ENCODE data around the gene IRS1. TPM values are rescaled to one million over a fixed set of nuclear protein-coding genes. Genes with fewer than 3 reads are reported as not detected.

The IRS1 gene
- total RNA-seq, 1 experiment from 2014 or later = 38.8 TPM

- Histone ChIP-seq H3K9me3 (ENCODE audit: low read length) (no peaks in the 10 kb centered on the region), H3K9me2 (replicated peaks; ENCODE audit: low read length) (no peaks in the 10 kb centered on the region), H3K4me1 (ENCODE audit: insufficient read depth, low read length) (peaks cover 5% of the 10 kb centered on the region; the same call in 1 of the 2 replicates), H3K4me3 (ENCODE audit: low read length) (no peak overlapping the region), H2AFZ (ENCODE audit: low read length) (no peak overlapping the region), H3K27ac (ENCODE audit: low read length) (no peak overlapping the region), H3K4me2 (ENCODE audit: low read length) (no peak overlapping the region), H4K20me1 (ENCODE audit: low read length) (no peaks in the 10 kb centered on the region), H3K79me2 (ENCODE audit: low read length) (no peaks in the 10 kb centered on the region), H3K9ac (ENCODE audit: low read length) (no peak overlapping the region), H3K36me3 (ENCODE audit: low read depth, low read length) (no peaks in the 10 kb centered on the region), H3K27me3 (ENCODE audit: low read length) (no peaks in the 10 kb centered on the region), H3F3A (ENCODE audit: low read length, unreplicated experiment) (no peaks in the 10 kb centered on the region)
- TF ChIP-seq EZH2phosphoT487 (IDR thresholded peaks at IDR 0.05; ENCODE audit: borderline replicate concordance, low read length) = no peak
- TF ChIP-seq CTCF (conservative IDR thresholded peaks at IDR 0.05; ENCODE audit: low read depth, low read length) = no peak
- TF ChIP-seq EZH2 (IDR thresholded peaks at IDR 0.05; ENCODE audit: low read length, unreplicated experiment) = no peak
- DNase-seq (no peak), ATAC-seq (no peak)
- BruUV-seq (replicated peaks) = no TSS peak
- ChIA-PET CTCF (no interaction called here), POLR2A (ENCODE audit: unreplicated experiment) (no interaction called here)
- intact Hi-C loops (cut with micrococcal nuclease) = no loop called here
Observed at GRCh38 chr2:226694586-226695284, 104.9 kb downstream of the IRS1 start.

GRCh38 chr2:226694149-226694548 lies 105.5 kb downstream of the IRS1 start:
- Histone ChIP-seq H4K20me1 (ENCODE audit: low read length) (no peaks in the 10 kb centered on the region), H3K4me2 (ENCODE audit: low read length) (no peak overlapping the region), H3K4me1 (ENCODE audit: insufficient read depth, low read length) (peaks cover 5% of the 10 kb centered on the region; the same call in 1 of the 2 replicates), H3K36me3 (ENCODE audit: low read depth, low read length) (no peaks in the 10 kb centered on the region), H3K27ac (ENCODE audit: low read length) (no peak overlapping the region), H3F3A (ENCODE audit: low read length, unreplicated experiment) (no peaks in the 10 kb centered on the region), H3K9me2 (replicated peaks; ENCODE audit: low read length) (no peaks in the 10 kb centered on the region), H3K79me2 (ENCODE audit: low read length) (no peaks in the 10 kb centered on the region), H2AFZ (ENCODE audit: low read length) (no peak overlapping the region), H3K4me3 (ENCODE audit: low read length) (no peak overlapping the region), H3K9ac (ENCODE audit: low read length) (no peak overlapping the region), H3K9me3 (ENCODE audit: low read length) (no peaks in the 10 kb centered on the region), H3K27me3 (ENCODE audit: low read length) (no peaks in the 10 kb centered on the region)
- DNase-seq (no peak), ATAC-seq (no peak)
- POLR2A ChIA-PET (ENCODE audit: unreplicated experiment) = no interaction called here
- intact Hi-C loops (cut with micrococcal nuclease) = no loop called here
- CTCF ChIA-PET = interaction anchor here (0.6 kb wide), 1 partner anchor 108 kb away, joined by 3 read pairs; no protein-coding TSS in a partner anchor
- BruUV-seq (replicated peaks) = no TSS peak
- no peak for TF ChIP-seq EZH2phosphoT487 (IDR thresholded peaks at IDR 0.05; ENCODE audit: borderline replicate concordance, low read length)

- no TSS peak for BruUV-seq (replicated peaks)
Observed at GRCh38 chr2:226693521-226693920, 106.1 kb downstream of the IRS1 start.

More at GRCh38 chr2:226693521-226693920, 106.1 kb downstream of the IRS1 start:
- Histone ChIP-seq H3K4me2 (ENCODE audit: low read length) (no peak overlapping the region), H3K36me3 (ENCODE audit: low read depth, low read length) (no peaks in the 10 kb centered on the region), H3K79me2 (ENCODE audit: low read length) (no peaks in the 10 kb centered on the region), H3K4me3 (ENCODE audit: low read length) (no peak overlapping the region), H3K27ac (ENCODE audit: low read length) (no peak overlapping the region), H3K9me2 (replicated peaks; ENCODE audit: low read length) (no peaks in the 10 kb centered on the region), H4K20me1 (ENCODE audit: low read length) (no peaks in the 10 kb centered on the region), H3K27me3 (ENCODE audit: low read length) (no peaks in the 10 kb centered on the region), H3K4me1 (ENCODE audit: insufficient read depth, low read length) (peaks cover 5% of the 10 kb centered on the region; the same call in 1 of the 2 replicates), H2AFZ (ENCODE audit: low read length) (no peak overlapping the region), H3K9me3 (ENCODE audit: low read length) (no peaks in the 10 kb centered on the region), H3K9ac (ENCODE audit: low read length) (no peak overlapping the region), H3F3A (ENCODE audit: low read length, unreplicated experiment) (no peaks in the 10 kb centered on the region)
- CTCF ChIA-PET = interaction anchor here (0.6 kb wide), 1 partner anchor 109 kb away, joined by 3 read pairs; no protein-coding TSS in a partner anchor
- TF ChIP-seq CTCF (conservative IDR thresholded peaks at IDR 0.05; ENCODE audit: low read depth, low read length) = no peak
- no peak for TF ChIP-seq EZH2 (IDR thresholded peaks at IDR 0.05; ENCODE audit: low read length, unreplicated experiment)
- no peak for TF ChIP-seq EZH2phosphoT487 (IDR thresholded peaks at IDR 0.05; ENCODE audit: borderline replicate concordance, low read length)
- intact Hi-C loops (cut with micrococcal nuclease) = no loop called here
- DNase-seq = no peak
- POLR2A ChIA-PET (ENCODE audit: unreplicated experiment) = no interaction called here
- no peak for ATAC-seq

Measured in PC-3 (cell line).